ENCODE results near the gene GABPB1.

The GABPB1 gene

DNA sequence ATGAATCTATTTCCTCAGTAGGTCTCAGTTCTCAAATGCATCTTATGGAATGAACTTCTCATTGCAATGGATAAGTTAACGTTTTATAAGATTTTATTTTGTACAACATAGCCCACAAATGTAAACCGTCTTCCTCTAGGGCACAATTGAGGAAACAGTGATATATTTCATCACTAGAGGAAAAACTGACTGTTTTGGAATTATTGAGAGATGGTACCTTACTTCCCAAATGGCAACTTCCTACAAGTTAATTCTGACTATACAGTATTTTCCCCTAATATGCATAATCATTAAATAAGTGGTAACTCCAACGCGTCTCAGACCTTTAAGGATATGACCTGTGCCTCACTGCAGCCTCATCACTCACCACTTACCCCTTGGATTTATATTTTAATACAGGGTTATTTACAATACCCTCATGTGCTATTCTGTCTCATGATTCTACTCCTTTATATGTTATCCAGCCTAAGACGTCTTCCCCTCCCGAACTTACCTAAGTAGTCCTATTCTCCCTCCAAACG lies 13.3 kb downstream of the GABPB1 start:
- DNase-seq = no peak

DNA sequence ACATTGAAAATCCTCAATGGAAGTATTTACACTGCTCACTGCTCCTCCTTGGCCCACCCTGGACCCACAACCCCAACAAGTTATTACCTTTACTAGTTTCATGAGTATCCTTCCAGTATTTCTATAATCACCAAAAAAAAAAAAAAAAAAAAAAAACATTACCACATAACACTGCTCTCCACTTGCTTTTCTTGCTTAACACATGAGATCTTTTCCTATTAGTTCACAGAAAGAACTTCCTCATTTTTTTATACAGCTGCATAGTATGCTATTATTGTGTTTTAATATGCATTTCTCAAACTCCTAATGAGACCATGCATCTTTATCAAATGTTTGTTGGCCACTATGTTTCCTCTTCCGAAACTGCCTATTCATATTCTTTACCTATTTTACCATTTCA lies 14.6 kb downstream of the GABPB1 start:
- no peak for DNase-seq

DNA sequence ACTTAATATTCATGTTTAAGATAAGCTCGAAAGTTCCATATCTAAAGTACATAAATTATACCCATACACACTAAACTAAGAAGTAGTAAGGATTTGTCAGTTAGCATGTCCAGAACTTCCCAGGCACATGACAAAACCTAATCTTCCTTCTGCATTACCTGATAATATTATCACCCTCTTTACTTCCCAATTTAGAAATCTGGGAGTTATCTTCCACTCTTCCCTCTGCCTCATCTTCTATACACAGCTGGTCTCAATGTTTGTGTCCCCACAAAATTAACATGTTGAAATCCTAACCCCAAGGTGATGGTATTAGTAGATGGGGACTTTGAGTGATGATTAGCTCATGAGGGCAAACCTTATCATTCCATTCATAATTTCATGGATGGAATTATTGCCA lies 15.3 kb downstream of the GABPB1 start:
- DNase-seq = no peak

DNA sequence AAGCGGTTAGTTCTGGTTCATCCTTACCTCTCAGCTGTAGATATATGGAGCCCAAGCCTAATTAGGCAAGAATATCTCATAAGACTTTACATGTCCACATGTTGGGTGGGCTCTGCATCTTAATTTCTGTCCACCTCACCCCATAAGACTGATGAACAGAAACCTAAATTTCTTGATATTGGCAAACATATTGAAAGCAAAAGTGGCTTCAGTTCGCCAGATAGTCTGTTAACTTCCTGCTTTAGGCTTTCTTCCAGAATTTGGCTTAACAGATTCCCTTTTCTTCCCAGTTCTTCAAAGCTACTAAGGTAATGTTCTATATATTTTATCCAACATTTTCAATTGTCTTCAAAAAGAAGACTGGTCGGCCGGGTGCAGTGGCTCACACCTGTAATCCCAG lies 19.7 kb downstream of the GABPB1 start:
- DNase-seq = no peak

DNA sequence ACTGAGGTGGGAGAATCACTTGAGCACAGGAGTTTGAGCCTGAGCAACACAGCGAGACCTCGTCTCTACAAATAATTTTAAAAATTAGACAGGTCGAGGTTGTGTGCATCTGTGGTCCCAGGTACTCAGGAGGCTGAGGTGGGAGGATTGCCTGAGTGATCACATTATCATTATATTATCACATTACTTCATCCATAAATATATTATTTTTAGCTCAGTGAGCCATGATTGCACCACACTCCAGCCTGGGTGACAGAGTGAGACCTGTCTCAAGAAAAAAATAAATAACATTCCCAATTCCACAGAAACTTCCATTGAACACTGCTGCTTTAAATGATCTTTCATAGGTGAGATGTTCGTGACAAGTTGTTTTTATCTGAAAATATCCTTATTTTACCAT lies 21.8 kb downstream of the GABPB1 start:
- no peak for DNase-seq

DNA sequence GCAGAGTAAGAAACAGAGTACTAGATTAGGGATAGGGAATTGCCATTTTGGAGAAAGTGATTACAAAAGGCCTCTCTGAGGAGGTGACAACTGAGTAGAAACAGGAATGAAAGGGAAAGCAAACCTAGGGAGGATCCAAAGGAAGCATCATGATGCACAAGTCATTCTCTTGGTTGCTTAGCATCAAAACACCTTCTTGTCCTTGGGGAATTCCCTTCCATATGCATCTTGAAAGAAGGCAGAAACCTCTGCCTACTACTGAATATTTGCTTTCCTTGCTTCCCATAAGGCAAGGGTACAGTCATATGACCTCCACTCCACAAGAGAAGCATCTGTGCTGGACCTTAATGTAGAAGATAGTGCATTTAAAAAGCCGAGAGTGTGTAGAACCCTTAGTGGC lies 24.1 kb downstream of the GABPB1 start:
- DNase-seq = no peak

DNA sequence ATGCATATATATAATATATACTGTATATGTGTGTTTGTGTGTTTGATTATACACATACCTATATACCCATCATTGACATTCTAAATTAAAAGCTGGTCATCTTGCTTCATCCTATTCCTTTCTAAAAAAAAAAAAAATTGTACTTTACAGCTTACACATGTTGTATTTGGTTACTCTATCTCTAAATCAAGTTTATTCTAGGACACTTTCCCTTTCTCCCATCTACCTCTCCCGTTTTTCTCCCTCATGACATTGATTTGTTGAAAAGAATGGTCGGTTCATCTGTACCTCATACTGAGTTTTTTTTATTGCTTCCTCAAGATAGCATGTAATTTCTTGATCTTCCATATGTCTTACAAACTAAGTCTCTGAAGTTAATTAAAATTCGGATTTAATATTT lies 26.9 kb downstream of the GABPB1 start:
- no peak for DNase-seq

DNA sequence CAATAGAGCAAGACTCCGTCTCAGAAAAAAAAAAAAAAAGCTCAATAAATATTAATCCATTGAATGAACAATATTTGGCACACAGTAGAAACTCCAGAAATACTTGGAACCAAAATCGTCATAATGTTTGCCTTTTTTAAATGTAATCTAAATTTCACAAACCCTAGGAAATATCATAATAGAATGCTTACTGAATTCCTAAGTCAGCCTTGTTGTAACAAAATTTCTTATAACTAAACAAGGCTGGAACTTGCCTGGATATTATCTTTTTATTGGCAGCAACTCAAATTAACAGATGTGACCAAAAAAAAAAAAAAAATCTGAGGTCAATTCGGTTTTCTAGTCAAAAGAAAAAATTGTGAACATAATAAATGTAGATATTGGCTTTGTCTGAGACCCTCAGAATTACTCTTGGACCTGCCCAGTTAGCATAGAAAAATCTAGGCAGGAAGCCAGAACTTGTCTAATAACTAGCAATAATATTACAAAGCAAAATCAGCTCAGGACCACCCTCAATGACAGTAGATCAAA lies 33.3 kb downstream of the GABPB1 start:
- DNase-seq = no peak

DNA sequence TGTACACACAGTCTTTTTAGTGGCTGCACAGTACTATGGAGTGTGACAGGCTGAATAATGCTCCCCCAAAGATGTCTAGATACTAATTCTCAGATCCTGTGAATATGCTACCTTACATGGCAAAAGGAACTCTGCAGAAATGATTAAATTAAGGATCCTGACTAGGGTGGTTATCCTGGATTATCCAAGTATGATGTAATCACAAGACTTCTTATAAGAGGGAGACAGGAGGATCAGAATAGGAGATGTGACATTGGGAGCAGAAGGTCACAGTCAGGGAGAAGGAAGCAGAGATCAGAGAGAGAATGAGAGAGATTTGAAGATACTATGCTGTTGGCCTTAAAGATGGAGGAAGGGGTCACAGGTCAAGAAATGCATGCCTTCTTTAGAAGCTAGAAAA lies 34.5 kb downstream of the GABPB1 start:
- no peak for DNase-seq

DNA sequence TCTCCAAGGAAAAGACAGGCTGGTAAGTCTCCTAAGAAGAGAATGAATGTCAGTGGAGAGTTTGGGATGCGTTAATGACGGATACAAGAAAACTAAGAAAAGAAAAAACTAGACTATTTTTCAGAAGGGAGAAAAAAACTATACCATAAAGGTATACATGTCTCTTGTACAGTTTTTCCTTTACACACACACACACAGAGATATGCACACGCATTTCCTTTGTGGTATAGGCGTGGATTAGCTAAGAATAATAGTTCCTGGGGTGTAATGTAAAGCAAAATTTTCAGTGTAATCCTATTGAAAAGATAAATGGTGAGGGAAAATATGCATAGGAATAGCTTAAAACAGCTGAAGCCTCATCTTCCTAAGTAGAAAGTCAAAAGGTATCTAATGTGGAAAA lies 36.3 kb downstream of the GABPB1 start:
- DNase-seq = no peak

DNA sequence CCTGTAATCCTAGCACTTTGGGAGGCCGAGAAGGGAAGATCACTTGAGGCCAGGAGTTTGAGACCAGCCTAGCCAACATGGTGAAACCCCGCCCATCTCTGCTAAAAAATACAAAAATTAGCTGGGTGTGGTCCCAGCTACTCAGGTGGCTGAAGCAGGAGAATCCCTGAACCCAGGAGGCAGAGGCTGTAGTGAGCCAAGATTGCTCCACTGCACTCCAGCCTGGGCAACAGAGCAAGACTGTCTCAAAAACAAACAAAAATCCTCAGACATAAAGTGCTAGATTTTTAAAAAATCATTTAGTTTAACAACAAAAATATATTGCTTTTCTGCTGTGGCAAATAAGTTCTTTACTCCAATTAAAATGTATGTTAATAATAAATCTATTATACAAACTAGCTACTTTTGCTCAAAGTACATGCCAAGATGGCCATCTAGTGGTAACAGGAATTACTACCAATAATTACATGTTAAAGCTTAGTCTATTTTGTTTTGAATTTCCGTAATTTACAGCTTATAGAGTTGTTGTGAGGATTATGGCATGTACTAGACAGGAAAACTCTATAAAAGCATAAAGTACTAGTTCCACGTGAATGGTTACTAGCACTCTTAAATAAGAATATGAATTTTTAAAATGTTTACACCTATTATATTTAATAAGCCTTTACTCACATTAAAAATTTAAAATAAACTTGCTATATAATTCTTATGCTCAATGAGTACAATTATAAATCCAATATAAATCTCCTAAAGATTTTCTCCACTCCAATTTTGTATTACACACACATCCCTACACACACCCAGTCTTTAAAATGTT lies 39.0 kb downstream of the GABPB1 start:
- DNase-seq = no peak

DNA sequence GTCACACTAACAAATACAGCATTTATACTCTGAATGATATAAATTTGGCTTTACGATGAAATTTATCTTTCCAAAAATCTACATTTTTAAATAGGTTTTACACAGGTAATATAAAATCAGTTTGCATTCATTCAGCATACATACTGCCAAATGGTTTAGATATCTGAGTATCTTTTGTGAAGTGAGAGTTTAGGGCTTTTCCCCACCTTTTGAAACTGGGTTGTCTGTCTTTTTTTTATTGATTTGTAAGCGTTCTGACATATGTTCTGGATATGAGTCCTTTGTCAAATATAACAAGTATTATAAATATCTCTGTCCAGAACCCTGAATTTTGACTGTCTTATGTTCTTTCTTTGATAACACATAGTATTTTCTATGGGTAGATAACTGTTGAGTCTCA lies 42.4 kb downstream of the GABPB1 start:
- DNase-seq = no peak

DNA sequence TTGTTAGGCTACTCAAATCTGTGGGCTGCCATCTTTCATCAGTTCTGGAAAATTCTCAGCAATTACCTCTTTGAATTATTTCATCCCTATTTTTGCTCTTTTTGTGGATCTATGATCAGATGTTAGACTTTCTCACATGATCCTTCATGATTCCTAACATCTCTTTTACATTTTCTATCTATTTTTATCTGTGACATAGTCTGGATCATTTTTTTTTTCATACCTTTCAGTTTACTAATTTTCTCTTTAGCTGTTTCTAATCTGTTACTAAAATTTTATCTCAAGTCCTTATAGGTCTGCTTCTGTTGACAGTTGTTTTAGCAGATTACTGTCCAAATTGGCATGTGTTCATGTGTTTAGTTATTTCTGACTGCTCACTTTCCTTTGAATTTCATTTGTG lies 47.2 kb downstream of the GABPB1 start:
- DNase-seq = no peak

DNA sequence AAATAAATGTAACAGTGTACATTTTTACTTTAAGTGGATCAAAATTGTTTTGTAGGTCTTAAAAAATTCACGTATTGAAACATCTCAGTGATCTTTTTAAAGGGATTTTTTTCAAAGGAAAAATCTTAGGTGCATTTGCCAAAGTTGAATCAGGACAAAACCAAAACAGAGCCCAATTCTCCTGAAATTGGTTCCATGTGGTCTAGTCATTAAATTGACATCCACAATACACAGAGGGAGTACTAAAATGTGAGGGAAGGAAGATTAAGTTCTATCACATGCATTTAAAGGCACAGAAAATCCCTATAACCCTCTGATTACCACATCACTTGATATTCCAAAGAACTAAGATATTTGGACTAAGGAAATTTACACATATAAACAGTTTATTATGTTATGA lies 50.2 kb downstream of the GABPB1 start:
- no peak for DNase-seq

DNA sequence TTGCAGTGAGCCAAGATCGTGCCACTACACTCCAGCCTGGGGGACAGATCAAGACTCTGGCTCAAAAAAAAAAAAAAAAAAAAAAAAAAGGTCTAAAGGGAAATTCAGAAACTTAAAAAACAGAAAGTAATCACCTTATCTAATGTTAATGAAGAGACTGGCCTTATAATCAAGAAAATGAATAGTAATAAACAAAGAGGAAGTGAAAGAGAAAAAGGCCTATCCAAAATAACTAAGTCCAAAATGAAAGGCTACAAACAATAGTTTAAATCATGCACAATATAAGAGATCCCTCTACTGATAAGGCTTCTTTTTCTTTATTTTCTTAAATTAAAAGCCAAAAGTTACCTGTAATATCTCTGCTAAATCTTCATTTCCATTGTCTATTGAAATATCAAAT lies 52.4 kb downstream of the GABPB1 start:
- DNase-seq = no peak

DNA sequence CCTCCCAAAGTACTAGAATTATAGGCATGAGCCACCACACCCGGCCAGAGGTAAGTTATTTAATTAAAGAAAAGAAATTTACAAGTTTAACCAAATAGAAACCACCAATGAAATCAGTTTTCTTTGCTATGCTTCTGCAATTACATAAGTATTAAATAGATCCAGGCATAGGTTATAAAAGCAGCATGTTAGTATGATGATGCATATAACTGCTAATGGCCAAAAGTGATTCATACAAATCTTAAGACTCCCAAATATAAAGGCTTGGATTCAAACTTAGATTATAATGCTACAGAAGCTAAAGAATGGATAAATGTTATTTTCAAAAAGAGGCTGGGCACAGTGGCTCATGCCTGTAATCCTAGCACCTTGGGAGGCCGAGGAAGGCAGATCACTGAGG lies 56.7 kb downstream of the GABPB1 start:
- no peak for DNase-seq

DNA sequence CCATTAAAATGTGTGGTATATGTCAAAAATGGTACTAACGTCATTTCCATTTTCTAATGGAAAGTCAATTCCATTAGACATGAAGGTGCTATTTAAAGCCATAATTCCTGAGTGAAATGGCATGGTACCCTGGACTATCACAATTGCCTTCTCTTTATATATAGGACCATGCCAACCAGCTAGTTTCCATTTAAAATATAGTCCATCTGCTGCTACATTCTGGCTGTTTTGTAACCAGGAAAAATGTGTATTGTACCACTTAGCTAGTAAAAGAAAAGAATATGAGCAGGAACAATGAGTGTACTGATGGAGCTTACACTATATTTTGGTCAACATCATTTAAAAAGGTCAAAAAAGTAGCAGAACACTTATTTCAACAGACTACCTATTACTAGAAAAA lies 59.0 kb downstream of the GABPB1 start:
- DNase-seq = no peak

DNA sequence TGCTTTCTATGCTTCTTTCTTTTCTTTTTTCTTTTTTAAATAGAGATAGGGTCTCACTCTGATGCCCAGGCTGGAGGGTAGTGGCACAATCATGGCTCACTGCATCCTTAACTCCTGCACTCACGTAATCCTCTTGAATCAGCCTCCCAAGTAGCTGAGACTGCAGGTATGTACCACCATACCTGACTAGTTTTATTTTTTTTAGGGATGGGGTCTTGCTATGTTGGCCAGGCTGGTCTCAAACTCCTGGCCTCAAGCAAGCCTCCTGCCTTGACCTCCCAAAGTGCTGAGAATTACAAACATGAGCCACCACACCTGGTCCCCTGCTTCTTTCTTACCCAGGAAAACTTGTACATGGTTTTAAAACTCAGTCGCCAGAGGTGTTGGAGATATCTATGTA lies 65.2 kb downstream of the GABPB1 start:
- DNase-seq = no peak

DNA sequence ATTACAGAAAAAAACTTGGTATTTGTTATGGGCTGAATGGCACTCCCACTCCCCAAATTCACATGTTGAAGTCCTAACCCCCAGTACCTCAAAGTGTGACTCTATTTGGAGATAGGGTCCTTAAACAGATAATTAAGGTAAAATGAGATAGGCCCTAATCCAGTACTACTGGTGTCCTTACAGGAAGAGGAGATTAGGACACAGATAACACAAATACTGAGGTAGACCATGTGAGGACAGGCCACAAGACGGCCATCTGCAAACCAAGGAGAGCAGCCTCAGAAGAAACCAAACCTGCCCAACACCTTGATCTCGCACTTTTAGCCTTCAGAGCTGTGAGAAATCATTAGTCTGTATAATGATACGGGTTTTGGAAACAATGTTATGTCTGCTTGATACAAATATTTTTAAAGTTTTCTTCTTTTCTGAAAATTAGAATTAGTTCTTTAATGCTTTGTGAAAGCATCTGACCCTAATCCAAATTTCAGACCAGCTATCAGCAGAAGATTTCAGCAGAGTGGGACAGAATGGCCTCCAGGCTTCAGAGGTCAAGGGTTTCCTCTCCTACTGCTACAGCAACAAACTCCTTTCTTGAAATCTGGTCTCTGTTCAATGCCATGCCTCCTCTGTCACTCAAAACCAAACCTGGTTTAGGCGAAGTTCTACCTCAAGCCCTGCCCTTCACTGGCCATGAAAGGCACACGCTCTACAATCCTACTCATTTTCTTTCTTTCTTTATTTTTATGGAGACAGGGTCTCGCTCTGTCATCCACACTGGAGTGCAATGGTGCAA lies 67.5 kb downstream of the GABPB1 start:
- DNase-seq = no peak

DNA sequence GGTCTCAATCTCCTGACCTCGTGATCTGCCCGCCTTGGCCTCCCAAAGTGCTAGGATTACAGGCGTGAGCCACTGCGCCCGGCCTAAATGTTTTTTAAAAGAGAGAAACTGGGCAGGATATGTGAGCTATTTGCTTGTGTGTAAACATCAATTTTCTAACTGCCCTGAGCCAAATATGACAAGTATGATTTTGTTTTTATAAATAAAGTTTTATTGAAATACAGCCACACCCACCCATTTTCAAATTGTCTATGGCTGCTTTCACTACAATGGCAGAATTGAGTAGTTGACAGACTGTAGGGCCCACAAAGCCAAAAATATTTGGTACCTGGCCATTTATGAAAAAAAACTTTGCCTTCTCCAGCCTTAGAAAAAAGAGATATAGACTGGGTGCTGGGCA lies 73.6 kb downstream of the GABPB1 start:
- no peak for DNase-seq

DNA sequence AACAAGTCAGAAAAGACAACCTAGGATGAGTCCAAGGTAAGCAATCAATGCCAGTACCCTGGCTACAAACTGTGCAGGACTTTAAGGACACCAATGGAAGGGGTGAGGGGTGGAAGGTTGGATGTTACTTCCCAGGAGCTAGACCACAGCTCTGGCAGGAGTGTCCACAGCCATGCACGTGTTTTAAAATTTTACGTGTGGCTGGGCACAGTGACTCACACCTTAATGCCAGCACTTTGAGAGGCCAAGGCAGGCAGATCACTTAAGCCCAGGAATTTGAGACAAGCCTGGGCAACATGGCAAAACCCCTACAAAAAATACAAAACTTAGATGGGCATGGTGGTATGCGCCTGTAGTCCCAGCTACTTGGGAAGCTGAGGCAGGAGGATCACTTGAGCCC lies 74.7 kb downstream of the GABPB1 start:
- no peak for DNase-seq

DNA sequence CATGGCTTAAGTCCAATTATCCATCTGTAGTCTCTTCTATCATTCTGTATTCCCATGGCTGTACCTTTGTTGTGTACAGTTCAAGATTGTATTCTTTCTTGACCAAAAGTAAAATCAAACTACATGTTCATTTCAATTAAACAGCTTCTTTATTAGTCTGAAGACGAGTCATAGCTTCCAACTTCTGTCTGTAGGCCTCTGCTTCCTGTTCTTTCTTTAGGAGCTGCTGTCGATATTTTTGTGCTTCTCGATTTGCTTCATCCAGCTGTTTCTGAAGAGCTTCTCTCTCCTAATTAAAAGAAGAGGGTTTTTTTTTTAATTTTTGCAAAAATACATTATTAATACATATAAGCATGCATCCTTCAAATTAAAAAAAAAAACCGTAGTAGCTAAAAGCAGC lies 76.5 kb downstream of the GABPB1 start:
- no peak for DNase-seq

DNA sequence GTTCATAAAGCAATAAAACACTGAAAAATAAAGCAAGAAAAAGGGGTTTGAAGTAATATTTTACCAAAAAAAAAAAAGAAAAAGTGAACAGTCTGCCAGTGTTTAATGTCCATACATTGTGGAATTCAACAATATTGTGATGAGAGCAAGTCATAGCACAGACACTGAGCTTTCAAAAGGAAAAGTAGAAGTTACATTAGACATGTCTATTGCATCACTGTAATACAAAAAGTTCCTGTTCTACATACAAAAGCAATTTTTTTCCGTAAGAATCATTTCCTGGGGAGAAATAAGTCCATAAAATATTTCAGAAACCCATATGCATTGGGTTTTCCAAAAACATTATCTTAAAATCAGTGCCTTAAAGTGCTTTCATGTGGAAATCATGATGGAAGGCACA lies 77.6 kb downstream of the GABPB1 start:
- no peak for DNase-seq

DNA sequence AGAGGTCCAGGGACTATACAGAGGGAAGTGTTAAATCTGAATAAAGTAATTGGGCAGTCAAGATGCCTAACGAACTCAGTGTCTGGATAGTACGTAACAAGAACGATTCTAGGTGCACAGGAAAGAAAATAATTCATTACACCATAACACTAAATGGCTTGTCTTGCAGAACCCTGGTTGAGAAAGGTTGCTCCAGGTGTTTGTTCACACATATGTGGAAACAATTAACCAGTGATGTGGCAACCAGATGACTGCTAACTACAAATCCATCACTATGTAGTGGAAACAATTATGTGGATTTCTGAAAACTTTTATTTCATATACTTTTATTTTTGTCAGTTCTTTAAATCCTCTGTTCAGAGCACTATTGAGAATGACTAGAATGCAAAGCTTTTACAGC lies 79.1 kb downstream of the GABPB1 start:
- DNase-seq = no peak

Data from NCI-H1105 (cell line).